ENCODE measurements around the gene FRMD3. TPM values are rescaled to one million over a fixed set of nuclear protein-coding genes. Genes with fewer than 3 reads are reported as not detected.
"Not testable (repeated sequence)": the region's sequence is repeated elsewhere in the genome, so short reads cannot be mapped to it uniquely, and the experiment has no call there.

Gene FRMD3
- total RNA-seq, 4 donors from 2014 or later: 9.9 to 42.4 (median 40.2) TPM

GRCh38 chr9:83362341-83362995 is 175.7 kb downstream of the FRMD3 start:
- no peak overlapping the region for H3K4me3 ChIP-seq
- H3K4me1 ChIP-seq: no peaks in the 10 kb centered on the region
- no peak for TF ChIP-seq CTCF (IDR thresholded peaks at IDR 0.05)
- TF ChIP-seq POLR2A (IDR thresholded peaks at IDR 0.05): no peak
- no peak overlapping the region for H3K27ac ChIP-seq
- no peak for DNase-seq
- peaks cover 0 to 5% (median 0%) of the 10 kb centered on the region in 3 donors for H3K36me3 ChIP-seq
- H3K27me3 ChIP-seq: no peaks in the 10 kb centered on the region
- H3K9me3 ChIP-seq: no peaks in the 10 kb centered on the region

GRCh38 chr9:83359039-83359438 is 179.2 kb downstream of the FRMD3 start:
- no peaks in the 10 kb centered on the region for H3K27me3 ChIP-seq
- TF ChIP-seq CTCF (IDR thresholded peaks at IDR 0.05) (no peak), POLR2A (IDR thresholded peaks at IDR 0.05) (no peak)
- H3K36me3 ChIP-seq: peaks cover 0 to 5% (median 0%) of the 10 kb centered on the region in 3 donors
- H3K9me3 ChIP-seq: no peaks in the 10 kb centered on the region
- H3K27ac ChIP-seq: no peak overlapping the region
- no peaks in the 10 kb centered on the region for H3K4me1 ChIP-seq
- H3K4me3 ChIP-seq: no peak overlapping the region
- no peak for DNase-seq

GRCh38 chr9:83358493-83358892 is 179.7 kb downstream of the FRMD3 start:
- DNase-seq, H3K4me3 ChIP-seq, H3K27ac ChIP-seq, H3K4me1 ChIP-seq, H3K9me3 ChIP-seq, H3K27me3 ChIP-seq, H3K36me3 ChIP-seq: not testable (repeated sequence)

GRCh38 chr9:83355729-83356151 is 182.5 kb downstream of the FRMD3 start:
- TF ChIP-seq POLR2A (IDR thresholded peaks at IDR 0.05) (no peak), CTCF (IDR thresholded peaks at IDR 0.05) (no peak)
- H3K27me3 ChIP-seq: no peaks in the 10 kb centered on the region
- H3K4me3 ChIP-seq: no peak overlapping the region
- DNase-seq: no peak
- H3K4me1 ChIP-seq: no peaks in the 10 kb centered on the region
- peaks cover 0 to 5% (median 0%) of the 10 kb centered on the region in 3 donors for H3K36me3 ChIP-seq
- H3K9me3 ChIP-seq: no peaks in the 10 kb centered on the region
- H3K27ac ChIP-seq: peak overlapping the region in 1 of 4 donors; percentile 32

- no peak for DNase-seq
- peaks cover 0 to 3% (median 0%) of the 10 kb centered on the region in 3 donors for H3K36me3 ChIP-seq
- no peak overlapping the region for H3K4me3 ChIP-seq
- no peaks in the 10 kb centered on the region for H3K9me3 ChIP-seq
- no peaks in the 10 kb centered on the region for H3K27me3 ChIP-seq
- TF ChIP-seq CTCF (IDR thresholded peaks at IDR 0.05): no peak
- no peak for TF ChIP-seq POLR2A (IDR thresholded peaks at IDR 0.05)
- no peaks in the 10 kb centered on the region for H3K4me1 ChIP-seq
- H3K27ac ChIP-seq: peak overlapping the region in 1 of 4 donors; percentile 32
Measured at GRCh38 chr9:83355024-83355444, 183.2 kb downstream of the FRMD3 start.

GRCh38 chr9:83349031-83349430 is 189.2 kb downstream of the FRMD3 start:
- Histone ChIP-seq H3K27me3 (no peaks in the 10 kb centered on the region), H3K4me1 (no peaks in the 10 kb centered on the region), H3K4me3 (no peak overlapping the region), H3K27ac (no peak overlapping the region), H3K36me3 (no peaks in the 10 kb centered on the region), H3K9me3 (no peaks in the 10 kb centered on the region)
- TF ChIP-seq CTCF (IDR thresholded peaks at IDR 0.05): no peak
- no peak for DNase-seq
